ENCODE data around the gene INVS. TPM values are rescaled to one million over a fixed set of nuclear protein-coding genes. Genes with fewer than 3 reads are reported as not detected.

The INVS gene
- total and polyA plus RNA-seq, 2 of the 4 experiments (the other 2 are of a cell fraction) = 9.2 to 33.5 TPM

GRCh38 chr9:100341889-100342288 lies 242.8 kb downstream of the INVS start:
- in situ Hi-C loops (cut with MboI; ENCODE audit: low sequenced_read_pairs) (loop anchor here (10.0 kb wide), 1 partner anchor 243 kb away; no protein-coding TSS in a partner anchor), intact Hi-C loops (cut with micrococcal nuclease) (no loop called here), dilution Hi-C loops (cut with HindIII; ENCODE audit: low sequenced_read_pairs, unreplicated experiment) (no loop called here)
- no peak for TF ChIP-seq CHD1 (IDR thresholded peaks at IDR 0.05; ENCODE audit: low read depth, low read length)
- no peak for TF ChIP-seq RFX5 (IDR thresholded peaks at IDR 0.05; ENCODE audit: low read depth, low read length)
- TF ChIP-seq SMC3 (IDR thresholded peaks at IDR 0.05; ENCODE audit: low read depth, low read length) = no peak
- TF ChIP-seq RAD21 (IDR thresholded peaks at IDR 0.05; ENCODE audit: low read length) = no peak
- no peak for TF ChIP-seq NFE2L2 (IDR thresholded peaks at IDR 0.05; ENCODE audit: low read depth, low read length)
- no peak for TF ChIP-seq CEBPB (IDR thresholded peaks at IDR 0.05; ENCODE audit: low read depth, low read length)
- no peak overlapping the region for H3K23ac ChIP-seq (ENCODE audit: low read depth, low read length)
- H3K4me1 ChIP-seq (ENCODE audit: control insufficient read depth, insufficient read depth, low read length) = peaks cover 2% of the 10 kb centered on the region; the same call in 1 of the 2 replicates
- H3K27me3 ChIP-seq (ENCODE audit: control insufficient read depth, insufficient read depth, low read length) = no peaks in the 10 kb centered on the region
- H3K14ac ChIP-seq (replicated peaks; ENCODE audit: low read depth, low read length) = no peak overlapping the region
- H2BK120ac ChIP-seq (ENCODE audit: low read depth, low read length) = no peak overlapping the region
- H2AK9ac ChIP-seq (replicated peaks; ENCODE audit: low read depth, low read length, poor library complexity) = no peak overlapping the region
- no peak overlapping the region for H2AK5ac ChIP-seq (ENCODE audit: low read depth, low read length)
- no peak overlapping the region for H3K18ac ChIP-seq (ENCODE audit: low read depth, low read length)
- no peak overlapping the region for H3K4me2 ChIP-seq (ENCODE audit: low read depth, low read length)
- H2BK5ac ChIP-seq (ENCODE audit: low read depth, low read length, poor library complexity, severe bottlenecking) = no peak overlapping the region
- H4K20me1 ChIP-seq (ENCODE audit: insufficient read depth, low read length) = peaks cover 13% of the 10 kb centered on the region
- peaks cover 9% of the 10 kb centered on the region for H3K36me3 ChIP-seq (ENCODE audit: control insufficient read depth, insufficient read depth, low read length)
- H4K8ac ChIP-seq (ENCODE audit: low read depth in 2 of 2, low read length in 2 of 2) = no peak overlapping the region
- CTCF ChIA-PET = no interaction called here
- no TSS peak for BruUV-seq (replicated peaks)
- WGBS, 2 experiments (ENCODE audit: extremely low coverage in 2 of 2, insufficient read length in 1 of 2) = 100% methylated on average over 2 of the region's 3 CpGs; no CpG with 5 or more reads in 1 of the 2 experiments
- peaks cover 8 to 51% of the 10 kb centered on the region in 2 experiments; a peak in 2 of 4 replicates for H3K79me1 ChIP-seq (ENCODE audit: low read depth in 1 of 2, low read length in 2 of 2)
- no peak overlapping the region for H3K27ac ChIP-seq (ENCODE audit: insufficient read depth, low read length)
- no peak overlapping the region for H2BK15ac ChIP-seq (ENCODE audit: low read depth, low read length)
- no peak overlapping the region for H3K4me3 ChIP-seq (ENCODE audit: insufficient read depth, low read depth, low read length)
- H3K9ac ChIP-seq (ENCODE audit: low read depth, low read length) = no peak overlapping the region
- no peak overlapping the region for H3K4ac ChIP-seq (ENCODE audit: low read depth, low read length)
- ATAC-seq (ENCODE audit: low read depth) = no peak
- POLR2A ChIA-PET (ENCODE audit: unreplicated experiment) = no interaction called here
- DNase-seq = no peak
- no peaks in the 10 kb centered on the region for H3K9me3 ChIP-seq (ENCODE audit: control insufficient read depth, insufficient read depth, low read length)
- H3K9me1 ChIP-seq (ENCODE audit: insufficient read depth, low read length) = peaks cover 6% of the 10 kb centered on the region
- no peak overlapping the region for H4K91ac ChIP-seq (ENCODE audit: insufficient read depth, low read depth, low read length)
- H2BK20ac ChIP-seq (ENCODE audit: low read depth, low read length) = no peak overlapping the region
- no peak overlapping the region for H2AFZ ChIP-seq (replicated peaks; ENCODE audit: low read length, poor library complexity)
- H3K56ac ChIP-seq (ENCODE audit: extremely low read depth, insufficient read depth, low read length) = no peak overlapping the region
- no peak overlapping the region for H4K5ac ChIP-seq (ENCODE audit: low read depth, low read length)
